Endothelial cell of umbilical vein (primary cell): ENCODE measurements around the gene GEMIN8. TPM values are rescaled to one million over a fixed set of nuclear protein-coding genes. Genes with fewer than 3 reads are reported as not detected.

Experiments
- BruUV-seq: library from RNA; stranded (reverse); fragments of 400-500 nt; replicated peaks from 2 replicates; lab custom pipeline; 2021; lab: Mats Ljungman, UMichigan
- CTCF ChIA-PET: fragments of 300-600, 350-600 bp; sonication (Branson Sonifier 250); formaldehyde crosslinking; loops from one replicate; lab custom pipeline; 2021; ENCODE audit warnings: antibody characterized with exemption, inconsistent platforms; lab: Charles Lee
- POLR2A ChIA-PET: fragments of 300-600, 350-600 bp; sonication (Branson Sonifier 250); formaldehyde crosslinking; loops from one replicate; lab custom pipeline; 2021; ENCODE audit warnings: antibody characterized with exemption, inconsistent platforms; lab: Charles Lee
- DNase-seq: peaks from one replicate; pipeline ENCODE4 v3.0.0-alpha.2; 2011; ENCODE audit warnings: low read depth, low spot score
- FAIRE-seq: peaks from 2 replicates; lab custom pipeline; 2011; peaks lifted over from hg19 to GRCh38; lab: Jason Lieb, UNC
- H2AFZ ChIP-seq: 2 replicates; pipeline ENCODE4 v1.6.0; 2012; ENCODE audit warnings: low read depth, low read length, control low read depth, inconsistent platforms
- H3K27ac ChIP-seq: 2 replicates; pipeline ENCODE4 v1.5.1; 2011; ENCODE audit warnings: low read depth, mild to moderate bottlenecking, control low read depth, low read length, moderate library complexity; ENCODE audit not compliant: insufficient read depth
- H3K27me3 ChIP-seq, 2 experiments: 2 replicates each; pipeline versions ENCODE4 v1.6.0 to v1.6.1; 2011; ENCODE audit warnings: low read length in 2 of 2, mixed read lengths in 1 of 2; ENCODE audit not compliant: control insufficient read depth in 2 of 2, insufficient read depth in 2 of 2
- H3K36me3 ChIP-seq, 2 experiments: 2 replicates in 1 of 2; 3 replicates in 1 of 2; pipeline ENCODE4 v1.5.1; 2011; ENCODE audit warnings: low read length in 2 of 2, mild to moderate bottlenecking in 1 of 2, moderate library complexity in 1 of 2; ENCODE audit not compliant: control insufficient read depth in 2 of 2, insufficient read depth in 2 of 2; ENCODE audit errors: extremely low read depth in 1 of 2
- H3K4me1 ChIP-seq: 3 replicates; pipeline ENCODE4 v1.5.1; 2011; ENCODE audit warnings: mild to moderate bottlenecking, low read length; ENCODE audit not compliant: control insufficient read depth, insufficient read depth; ENCODE audit errors: extremely low read depth
- H3K4me2 ChIP-seq: 2 replicates; pipeline ENCODE4 v1.6.1; 2011; ENCODE audit warnings: low read length, control low read depth, mixed read lengths; ENCODE audit not compliant: insufficient read depth
- H3K4me3 ChIP-seq, 3 experiments: fragments of 200-600 bp in 1 of 3; sonication (generic), shearing (Covaris generic) in 1 of 3; replicated peaks in 1 of 3; 2 replicates each; pipeline ENCODE4 v1.5.1; 2011 to 2016; ENCODE audit warnings: control low read depth in 3 of 3, low read length in 3 of 3, mild to moderate bottlenecking in 2 of 3, inconsistent platforms in 1 of 3, low read depth in 1 of 3, moderate library complexity in 1 of 3; ENCODE audit not compliant: insufficient read depth in 1 of 3
- H3K79me2 ChIP-seq: 2 replicates; pipeline ENCODE4 v1.6.0; 2012; ENCODE audit warnings: low read length, inconsistent platforms; ENCODE audit not compliant: control insufficient read depth, insufficient read depth
- H3K9ac ChIP-seq: replicated peaks from 2 replicates; pipeline ENCODE3; 2011; ENCODE audit warnings: low read length, control low read depth; ENCODE audit not compliant: insufficient read depth; ENCODE audit errors: extremely low read depth
- H3K9me1 ChIP-seq: replicated peaks from 3 replicates; pipeline ENCODE4 v1.6.0; 2011; ENCODE audit warnings: mild to moderate bottlenecking, low read length; ENCODE audit not compliant: control insufficient read depth, insufficient read depth; ENCODE audit errors: extremely low read depth
- H3K9me3 ChIP-seq: replicated peaks from 2 replicates; pipeline ENCODE4 v1.5.1; 2012; ENCODE audit warnings: low read length, inconsistent platforms; ENCODE audit not compliant: control insufficient read depth, insufficient read depth
- H4K20me1 ChIP-seq: replicated peaks from 2 replicates; pipeline ENCODE3; 2011; ENCODE audit warnings: mild to moderate bottlenecking, low read length; ENCODE audit not compliant: control insufficient read depth, insufficient read depth; ENCODE audit errors: extremely low read depth
- CTCF ChIP-seq, 2 donors: IDR thresholded peaks; 1 replicate in 1 of 2; 2 replicates in 1 of 2; pipeline ENCODE4 v1.5.1; 2011; ENCODE audit warnings: low read length in 2 of 2, mild to moderate bottlenecking in 2 of 2, moderate library complexity in 2 of 2, control low read depth in 1 of 2, inconsistent platforms in 1 of 2, low read depth in 1 of 2; ENCODE audit not compliant: insufficient read depth in 1 of 2; ENCODE audit errors: extremely low read depth in 1 of 2
- EZH2 ChIP-seq: IDR thresholded peaks from 2 replicates; pipeline ENCODE4 v1.6.1; 2012; ENCODE audit warnings: borderline replicate concordance, low read depth, mild to moderate bottlenecking, moderate library complexity, low read length, inconsistent platforms; ENCODE audit not compliant: severe bottlenecking
- FOS ChIP-seq: IDR thresholded peaks from 2 replicates; pipeline ENCODE4 v1.6.1; 2011; ENCODE audit warnings: mild to moderate bottlenecking, low read length, moderate library complexity, borderline replicate concordance; ENCODE audit not compliant: insufficient read depth
- GATA2 ChIP-seq: IDR thresholded peaks from 2 replicates; pipeline ENCODE4 v1.7.0; 2011; ENCODE audit warnings: low read depth, mild to moderate bottlenecking, moderate library complexity, mixed read lengths, low read length; ENCODE audit not compliant: insufficient read length, insufficient read depth
- JUN ChIP-seq: IDR thresholded peaks from 2 replicates; pipeline ENCODE4 v1.6.1; 2011; ENCODE audit warnings: borderline replicate concordance, low read depth; ENCODE audit not compliant: insufficient read length, insufficient read depth
- MYC ChIP-seq: IDR thresholded peaks from one replicate; pipeline ENCODE4 v1.6.1; 2011; ENCODE audit warnings: mild to moderate bottlenecking, low read depth, low read length
- POLR2A ChIP-seq: IDR thresholded peaks from 2 replicates; pipeline ENCODE4 v1.6.1; 2012; ENCODE audit warnings: low read depth, mild to moderate bottlenecking, control low read depth, low read length
- POLR2AphosphoS5 ChIP-seq: IDR thresholded peaks from 2 replicates; pipeline ENCODE4 v1.6.1; 2012; ENCODE audit warnings: low read depth, mild to moderate bottlenecking, control low read depth, low read length, moderate library complexity; ENCODE audit not compliant: insufficient read depth
- dilution Hi-C: fragments of 300-500 bp; cut with MboI; formaldehyde crosslinking; loops from one replicate; pipeline ENCODE4 v1.15.0; 2019; ENCODE audit warnings: low sequenced_read_pairs; ENCODE audit not compliant: extremely low pct_ligation_motif_present
- intact Hi-C: fragments of 100-400 bp; cut with micrococcal nuclease; formaldehyde crosslinking; loops from one replicate; pipeline ENCODE4 v1.10.0; 2022
- polyA plus RNA-seq, 4 experiments: library from polyadenylated mRNA; depleted of rRNA in 3 of 4; stranded (reverse) in 3 of 4; unstranded in 1 of 4; fragments of >200 nt; gene quantifications; 2 replicates each; pipeline versions ENCODE4 v1.2.1 to v1.2.3, GENCODE V29; 2011 to 2012; ENCODE audit warnings: missing spikeins in 1 of 4
- total RNA-seq: library from RNA; stranded (reverse); gene quantifications from 2 replicates; pipeline ENCODE4 v1.2.3, GENCODE V29; 2021
- TF ChIP-seq, protein P1 (sequence below): IDR thresholded peaks from 2 replicates; pipeline ENCODE4 v1.6.1; 2011; ENCODE audit not compliant: insufficient read depth, insufficient read length

Gene GEMIN8
- total and polyA plus RNA-seq, 2 donors (not counting 3 experiments of a cell fraction or from before 2014, with no cell fraction given): 18.5 to 24.5 TPM

DNA sequence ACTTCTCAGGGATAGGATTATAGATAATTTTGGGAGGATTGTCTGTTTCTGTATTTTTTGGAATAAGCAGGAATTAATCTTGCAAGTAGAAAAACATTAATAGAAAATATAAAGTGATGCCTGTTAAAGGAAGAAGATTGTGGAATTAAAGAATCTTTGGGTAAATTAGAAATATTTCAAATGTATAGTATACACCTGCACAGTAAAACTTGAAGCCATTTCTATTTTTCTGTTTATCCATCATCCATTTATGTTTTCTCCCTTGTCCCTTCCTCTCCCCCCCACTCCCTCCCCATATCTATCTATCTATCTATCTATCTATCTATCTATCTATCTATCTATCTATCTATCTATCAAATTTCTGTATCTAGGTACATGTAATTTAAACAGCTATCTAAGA lies 46.9 kb upstream of the GEMIN8 start:
- Histone ChIP-seq H3K9me3 (no peaks in the 10 kb centered on the region), H3K4me2 (no peak overlapping the region), H3K9me1 (no peaks in the 10 kb centered on the region), H3K9ac (no peak overlapping the region), H3K36me3 (no peaks in the 10 kb centered on the region), H3K4me1 (no peaks in the 10 kb centered on the region), H3K27me3 (no peaks in the 10 kb centered on the region), H2AFZ (no peak overlapping the region), H3K79me2 (no peaks in the 10 kb centered on the region), H3K4me3 (no peak overlapping the region), H3K27ac (no peak overlapping the region), H4K20me1 (no peaks in the 10 kb centered on the region)
- ChIA-PET CTCF (no interaction called here), POLR2A (no interaction called here)
- TF ChIP-seq EZH2: no peak
- TF ChIP-seq FOS: no peak
- TF ChIP-seq, protein P1, sequence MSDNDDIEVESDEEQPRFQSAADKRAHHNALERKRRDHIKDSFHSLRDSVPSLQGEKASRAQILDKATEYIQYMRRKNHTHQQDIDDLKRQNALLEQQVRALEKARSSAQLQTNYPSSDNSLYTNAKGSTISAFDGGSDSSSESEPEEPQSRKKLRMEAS: no peak
- no peak for TF ChIP-seq GATA2
- TF ChIP-seq POLR2A: no peak
- no peak for TF ChIP-seq MYC
- no peak for TF ChIP-seq JUN
- TF ChIP-seq CTCF (IDR thresholded peaks at IDR 0.05; ENCODE audit: extremely low read depth in 1 of 2, insufficient read depth in 1 of 2, low read depth in 1 of 2, low read length in 2 of 2): no peak
- no peak for TF ChIP-seq POLR2AphosphoS5
- dilution Hi-C loops (no loop called here), intact Hi-C loops (no loop called here)
- FAIRE-seq (no peak), DNase-seq (no peak)
- no TSS peak for BruUV-seq
